MM.1S (cell line): ENCODE measurements around the gene OR5M8.

Source experiments
- DNase-seq: peaks from one replicate; pipeline ENCODE4 v3.0.0-alpha.2; 2015
- H2AFZ ChIP-seq: fragments of 300-600 bp; sonication (generic); 2 replicates; pipeline ENCODE4 v1.6.0; 2016; ENCODE audit warnings: antibody characterized with exemption, low read length
- H3F3A ChIP-seq: fragments of 300-600 bp; sonication (generic); 2 replicates; pipeline ENCODE4 v1.6.1; 2016; ENCODE audit warnings: mild to moderate bottlenecking, antibody characterized with exemption, low read length, moderate library complexity, mixed read lengths; ENCODE audit not compliant: insufficient read depth
- H3K27ac ChIP-seq: fragments of 300-600 bp; sonication (generic); 2 replicates; pipeline ENCODE4 v1.5.1; 2016; ENCODE audit warnings: mild to moderate bottlenecking, low read length
- H3K27me3 ChIP-seq: fragments of 300-600 bp; sonication (generic); replicated peaks from 2 replicates; pipeline ENCODE4 v1.6.0; 2016; ENCODE audit warnings: low read length; ENCODE audit not compliant: insufficient read depth
- H3K36me3 ChIP-seq: fragments of 300-600 bp; sonication (generic); replicated peaks from 2 replicates; pipeline ENCODE4 v1.6.1; 2016; ENCODE audit warnings: mild to moderate bottlenecking, low read length, mixed read lengths; ENCODE audit not compliant: insufficient read depth
- H3K4me1 ChIP-seq: fragments of 300-600 bp; sonication (generic); 2 replicates; pipeline ENCODE4 v1.6.1; 2016; ENCODE audit warnings: low read length, mixed read lengths
- H3K4me2 ChIP-seq: fragments of 300-600 bp; sonication (generic); 2 replicates; pipeline ENCODE4 v1.6.0; 2016; ENCODE audit warnings: low read depth, low read length
- H3K4me3 ChIP-seq: fragments of 300-600 bp; sonication (generic); 2 replicates; pipeline ENCODE4 v1.5.1; 2016; ENCODE audit warnings: low read length, mixed read lengths
- H3K79me2 ChIP-seq: fragments of 300-600 bp; sonication (generic); 2 replicates; pipeline ENCODE4 v1.6.1; 2016; ENCODE audit warnings: mixed run types, low read length, mixed read lengths
- H3K9ac ChIP-seq: fragments of 300-600 bp; sonication (generic); 2 replicates; pipeline ENCODE4 v1.6.1; 2016; ENCODE audit warnings: low read length, mixed read lengths
- H3K9me2 ChIP-seq: fragments of 300-600 bp; sonication (generic); replicated peaks from 2 replicates; pipeline ENCODE4 v1.6.1; 2016; ENCODE audit warnings: mild to moderate bottlenecking, low read length, mixed read lengths; ENCODE audit not compliant: insufficient read depth
- H3K9me3 ChIP-seq: fragments of 300-600 bp; sonication (generic); replicated peaks from 2 replicates; pipeline ENCODE4 v1.6.1; 2016; ENCODE audit warnings: mild to moderate bottlenecking, low read length, mixed read lengths; ENCODE audit not compliant: insufficient read depth
- H4K20me1 ChIP-seq: fragments of 300-600 bp; sonication (generic); 2 replicates; pipeline ENCODE4 v1.6.1; 2016; ENCODE audit warnings: mild to moderate bottlenecking, low read length, moderate library complexity, mixed read lengths; ENCODE audit not compliant: insufficient read depth
- CTCF ChIP-seq: fragments of 300-600 bp; sonication (generic); IDR thresholded peaks from 2 replicates; pipeline ENCODE4 v1.5.1; 2016; ENCODE audit warnings: antibody characterized with exemption, low read length, mixed read lengths
- EZH2 ChIP-seq: fragments of 300-600 bp; sonication (generic); optimal IDR thresholded peaks from 2 replicates; pipeline ENCODE3; 2017; ENCODE audit warnings: low read depth, mild to moderate bottlenecking, antibody characterized with exemption, low read length, mixed read lengths
- EZH2phosphoT487 ChIP-seq: fragments of 300-600 bp; sonication (generic); IDR thresholded peaks from 2 replicates; pipeline ENCODE4 v1.6.1; 2018; ENCODE audit warnings: antibody characterized with exemption, low read length

The OR5M8 gene

GRCh38 chr11:56453521-56453920 lies 37.6 kb downstream of the OR5M8 start:
- Histone ChIP-seq H3K9ac (no peak overlapping the region), H3F3A (no peaks in the 10 kb centered on the region), H4K20me1 (no peaks in the 10 kb centered on the region), H3K9me3 (no peaks in the 10 kb centered on the region), H3K27ac (no peak overlapping the region), H3K4me2 (no peak overlapping the region), H3K4me3 (no peak overlapping the region), H3K36me3 (no peaks in the 10 kb centered on the region), H2AFZ (no peak overlapping the region), H3K9me2 (no peaks in the 10 kb centered on the region), H3K79me2 (no peaks in the 10 kb centered on the region), H3K27me3 (no peaks in the 10 kb centered on the region), H3K4me1 (no peaks in the 10 kb centered on the region)
- DNase-seq: no peak
- TF ChIP-seq EZH2phosphoT487 (no peak), CTCF (no peak), EZH2 (no peak)
